Activated T-helper 1 cell treated with Interleukin-2 at 50 U/mL for 16 hours (primary cell): ENCODE results near the gene ATP6V1B1.

Experiments
- DNase-seq: peaks from one replicate; pipeline ENCODE4 v3.0.0-alpha.2; 2020; ENCODE audit warnings: low read depth

The ATP6V1B1 gene

DNA sequence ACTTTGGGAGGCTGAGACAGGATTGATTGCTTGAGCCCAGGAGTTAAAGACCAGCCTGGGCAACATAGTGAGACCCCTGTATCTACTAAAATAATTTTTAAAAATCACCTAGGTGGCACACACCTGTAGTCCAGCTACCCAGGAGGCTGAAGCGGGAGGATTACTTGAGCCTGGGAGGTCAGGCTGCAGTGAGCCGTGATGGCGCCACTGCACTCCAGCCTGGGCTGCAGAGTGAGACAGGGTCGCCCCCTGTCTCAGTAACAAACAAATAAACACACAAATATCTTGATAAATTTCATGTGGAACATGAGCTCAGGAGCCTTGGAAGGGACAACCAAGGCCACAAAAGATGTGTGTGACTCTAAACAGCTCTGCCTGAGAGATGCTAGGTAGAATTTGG is 31.0 kb downstream of the ATP6V1B1 start:
- no peak for DNase-seq

DNA sequence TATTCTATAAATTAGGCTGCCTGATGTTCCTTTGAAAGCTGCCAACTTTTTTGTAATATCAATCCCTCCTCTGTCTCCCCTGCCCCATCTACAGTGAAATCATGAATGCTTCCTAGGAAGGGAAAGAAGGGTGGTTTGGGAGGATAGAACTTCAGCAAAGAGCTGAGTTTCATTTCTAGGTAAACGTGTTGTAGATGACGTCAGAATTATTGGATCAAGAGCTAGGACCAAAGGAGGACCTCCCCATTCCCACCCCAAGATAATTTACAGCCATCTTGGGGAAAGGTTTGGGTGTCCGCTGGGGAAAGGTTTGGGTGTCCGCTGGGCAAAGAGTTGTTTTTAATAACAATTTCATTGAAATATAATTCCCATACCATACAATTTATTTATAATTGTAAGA is 31.5 kb downstream of the ATP6V1B1 start:
- DNase-seq = no peak

DNA sequence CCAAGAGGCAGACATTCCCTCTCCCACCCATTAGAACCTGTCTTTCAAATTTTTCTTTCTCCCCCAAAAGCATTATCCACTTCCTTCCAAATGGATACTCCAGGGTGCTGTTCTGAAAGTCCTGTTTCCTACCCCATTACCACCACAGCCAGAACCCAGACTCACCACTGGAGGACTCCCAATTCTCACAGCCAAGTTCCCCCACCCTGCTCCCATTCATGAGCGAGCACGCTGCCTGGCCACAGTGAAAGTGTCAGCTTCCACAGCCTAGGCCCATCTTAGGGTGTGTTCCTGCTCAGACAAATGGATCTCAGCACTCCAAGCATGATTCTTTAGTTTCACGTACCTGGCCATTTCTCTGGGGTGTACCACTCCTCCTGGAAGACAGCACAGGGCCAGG is 38.9 kb downstream of the ATP6V1B1 start:
- no peak for DNase-seq

DNA sequence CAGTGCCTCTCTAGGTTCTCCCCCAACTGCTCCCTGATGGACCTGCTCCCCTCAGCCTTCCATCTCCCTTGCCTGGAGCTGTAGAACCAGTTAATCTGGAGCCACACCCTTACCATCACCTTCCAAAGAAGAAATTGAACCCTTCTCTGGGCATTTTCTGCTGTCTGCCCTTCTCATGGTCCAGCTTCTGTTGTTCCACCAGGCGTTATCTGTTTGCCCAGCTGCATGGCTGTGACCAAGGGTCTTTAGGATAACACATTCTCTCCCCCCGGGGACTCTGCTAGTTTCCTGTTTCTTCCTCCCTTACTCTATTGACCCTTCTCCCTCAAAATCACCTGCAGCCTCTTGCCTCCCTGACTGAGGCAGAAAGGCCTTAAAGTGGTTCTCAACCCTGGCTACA is 39.5 kb downstream of the ATP6V1B1 start:
- no peak for DNase-seq

DNA sequence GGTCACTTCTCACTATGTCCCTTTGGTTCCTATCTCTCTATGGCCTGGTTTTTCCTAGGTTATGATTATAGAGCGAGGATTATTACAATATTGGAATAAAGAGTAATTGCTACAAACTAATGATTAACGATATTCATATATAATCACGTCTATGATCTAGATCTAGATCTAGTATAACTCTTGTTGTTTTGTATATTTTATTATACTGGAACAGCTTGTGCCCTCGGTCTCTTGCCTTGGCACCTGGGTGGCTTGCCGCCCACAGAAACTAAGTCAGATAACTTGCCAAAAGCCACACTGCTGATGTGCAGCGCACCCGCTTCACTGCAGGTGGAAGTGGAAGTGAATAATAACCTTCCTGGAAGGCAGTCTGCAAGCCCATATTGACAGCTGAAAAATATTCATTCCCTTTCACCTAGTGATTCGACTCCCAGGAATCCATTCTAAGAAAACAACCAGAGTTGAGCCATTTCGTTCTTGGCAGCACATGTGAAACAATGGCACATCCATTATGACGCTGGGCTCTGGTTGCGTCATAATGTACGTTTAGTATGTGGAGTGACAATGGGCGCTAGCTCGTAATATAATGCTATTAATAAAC is 42.0 kb downstream of the ATP6V1B1 start:
- DNase-seq = no peak

DNA sequence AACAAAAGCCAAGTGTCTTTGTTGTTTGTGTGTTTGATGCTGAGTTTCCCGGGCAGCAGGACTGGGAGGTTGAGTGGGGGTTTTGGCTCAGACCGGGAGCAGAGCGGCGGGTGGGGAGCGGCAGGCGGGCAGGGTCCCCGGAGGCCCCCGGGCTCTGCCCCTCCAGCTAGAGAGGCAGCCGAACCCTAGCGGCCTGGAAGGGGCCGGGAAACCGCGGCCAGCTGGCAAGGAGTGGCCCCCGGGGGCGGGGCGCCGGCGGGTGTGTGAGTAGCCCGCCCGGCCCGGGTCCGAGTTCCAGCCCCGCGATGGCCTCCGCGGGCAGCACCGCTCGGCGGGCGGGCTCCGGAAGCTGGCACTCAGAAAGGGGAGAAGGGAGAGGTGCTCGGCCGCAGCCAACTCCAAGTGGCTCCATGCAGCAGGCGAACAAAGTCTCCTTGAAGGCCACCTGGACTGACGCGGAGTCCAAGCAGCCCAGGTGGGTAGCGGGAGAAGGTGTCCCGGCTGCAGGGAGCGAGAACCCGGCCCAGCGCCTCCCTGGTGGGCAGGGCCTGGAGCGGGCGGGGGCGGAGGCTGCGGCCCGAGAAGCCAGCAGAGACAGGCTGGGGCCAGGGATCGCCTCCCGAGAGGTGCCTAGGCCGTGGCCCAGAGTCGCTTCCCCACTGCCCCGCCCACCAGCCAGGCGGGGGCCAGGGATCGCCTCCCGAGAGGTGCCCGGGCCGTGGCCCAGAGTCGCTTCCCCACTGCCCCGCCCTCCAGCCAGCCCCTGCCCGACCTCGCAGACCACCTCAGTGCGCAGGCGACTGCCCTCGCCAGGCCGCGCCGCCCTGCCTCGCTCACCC is 42.9 kb downstream of the ATP6V1B1 start, which contains the start of gene ANKRD53:
ANKRD53 (plus strand) TSS at position 290 of the 839 bp plus-strand sequence; CDS start at position 306, 16 bp downstream.
- DNase-seq = no peak

DNA sequence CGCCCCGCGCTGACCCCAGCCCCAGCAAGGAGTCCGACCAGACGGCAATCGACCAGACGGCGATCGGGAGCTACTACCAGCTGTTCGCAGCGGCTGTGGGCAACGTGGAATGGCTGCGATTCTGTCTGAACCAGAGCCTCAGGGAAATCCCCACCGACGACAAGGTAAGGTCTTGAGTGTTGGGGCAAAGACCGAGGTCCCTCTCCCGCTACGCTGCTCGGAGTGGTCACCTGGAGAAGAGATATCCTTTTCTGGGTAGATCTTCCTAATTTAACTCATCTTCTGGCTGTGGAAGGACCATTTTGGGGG is 43.4 kb downstream of the ATP6V1B1 start:
- no peak for DNase-seq

DNA sequence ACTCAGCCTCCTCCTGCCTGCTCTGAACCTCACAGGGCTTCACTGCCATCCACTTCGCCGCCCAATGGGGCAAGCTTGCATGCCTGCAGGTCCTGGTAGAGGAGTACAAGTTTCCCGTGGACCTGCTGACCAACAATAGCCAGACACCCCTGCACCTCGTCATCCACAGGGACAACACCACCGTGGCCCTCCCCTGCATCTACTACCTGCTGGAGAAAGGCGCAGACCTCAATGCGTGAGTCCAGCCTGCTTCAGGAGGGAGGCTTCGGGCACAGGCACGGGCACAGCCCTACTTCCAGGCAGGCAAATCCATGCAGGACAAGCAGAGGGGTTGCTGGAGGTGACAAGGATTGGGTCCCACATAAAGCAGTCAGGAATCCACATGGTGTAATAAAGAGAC is 43.9 kb downstream of the ATP6V1B1 start:
- DNase-seq = no peak

DNA sequence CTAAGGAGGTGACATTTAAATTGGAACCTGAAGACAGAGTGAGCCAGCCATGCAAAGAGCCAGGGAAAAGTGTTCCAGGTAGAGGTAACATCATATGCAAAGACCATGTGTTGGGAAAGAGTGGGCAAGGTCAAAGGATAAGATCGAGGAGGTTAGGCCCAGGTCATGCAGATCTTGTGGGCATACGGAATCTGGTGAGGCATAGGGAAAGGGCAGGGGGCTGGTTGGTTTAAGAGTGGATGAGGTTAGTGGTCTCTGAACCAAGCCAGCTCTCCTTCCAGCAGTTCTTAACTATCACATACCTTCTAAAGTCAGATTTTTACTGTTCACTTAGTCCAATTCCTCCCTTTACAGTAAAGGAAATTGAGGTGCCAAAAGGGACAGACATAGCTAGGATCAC is 45.7 kb downstream of the ATP6V1B1 start:
- DNase-seq = no peak

DNA sequence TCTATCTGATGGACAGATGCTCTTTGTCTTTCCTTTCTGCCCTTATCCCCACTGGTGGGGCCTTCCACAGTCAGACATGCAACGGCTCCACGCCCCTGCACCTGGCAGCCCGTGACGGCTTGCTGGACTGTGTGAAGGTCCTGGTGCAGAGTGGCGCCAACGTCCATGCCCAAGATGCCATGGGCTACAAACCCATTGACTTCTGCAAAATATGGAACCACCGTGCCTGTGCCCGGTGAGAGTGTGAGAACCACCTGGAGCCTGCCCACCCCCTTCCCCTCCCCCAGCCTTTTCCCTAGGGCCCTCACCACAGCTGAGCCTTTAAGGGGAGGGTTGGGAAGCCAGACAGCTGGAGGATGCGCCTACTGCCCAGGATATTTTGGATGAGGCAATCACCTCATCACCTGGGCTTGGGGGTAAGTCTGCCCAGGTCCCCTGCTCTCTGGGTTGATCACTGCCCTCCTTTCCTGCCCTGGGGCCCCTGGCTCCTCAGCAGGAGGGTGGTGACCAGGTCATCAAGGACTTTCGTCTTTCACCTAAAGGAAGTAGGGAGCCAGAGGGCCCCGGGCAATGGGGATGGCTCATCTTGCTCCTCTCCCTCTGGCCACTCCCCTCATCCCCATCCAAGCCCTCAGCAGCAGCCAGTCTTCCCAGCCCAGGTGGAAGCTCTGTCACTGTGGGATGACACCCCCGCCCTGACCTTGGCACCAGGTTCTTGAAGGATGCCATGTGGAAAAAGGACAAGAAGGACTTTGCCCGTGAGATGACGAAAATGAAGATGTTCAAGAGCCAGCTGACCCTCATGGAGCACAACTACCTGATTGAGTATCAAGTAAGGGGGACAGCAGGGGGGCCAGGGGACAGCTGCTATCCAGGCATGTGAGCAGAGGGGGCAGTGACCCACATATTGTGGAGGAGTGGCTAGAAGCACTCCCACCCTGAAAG is 46.4 kb downstream of the ATP6V1B1 start:
- no peak for DNase-seq

DNA sequence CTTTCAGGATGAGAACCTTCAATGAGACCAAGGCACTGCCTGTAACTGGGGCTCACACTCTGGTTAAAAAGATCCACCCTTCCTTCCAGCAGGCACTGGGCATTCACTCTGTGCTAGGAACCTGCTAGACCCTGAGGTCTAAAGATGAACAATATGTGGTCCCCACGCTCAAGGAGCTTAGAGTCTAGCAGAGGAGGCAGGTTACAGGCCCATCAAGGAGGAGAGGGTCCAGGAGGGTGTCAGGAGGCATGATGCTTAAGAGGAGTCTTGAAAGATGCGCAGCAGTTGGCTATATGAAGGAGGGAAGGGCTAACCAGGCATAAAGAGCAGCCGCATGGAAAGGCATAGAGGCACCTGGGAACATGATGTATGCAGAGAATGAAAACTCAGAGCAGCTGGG is 47.3 kb downstream of the ATP6V1B1 start:
- DNase-seq = no peak

DNA sequence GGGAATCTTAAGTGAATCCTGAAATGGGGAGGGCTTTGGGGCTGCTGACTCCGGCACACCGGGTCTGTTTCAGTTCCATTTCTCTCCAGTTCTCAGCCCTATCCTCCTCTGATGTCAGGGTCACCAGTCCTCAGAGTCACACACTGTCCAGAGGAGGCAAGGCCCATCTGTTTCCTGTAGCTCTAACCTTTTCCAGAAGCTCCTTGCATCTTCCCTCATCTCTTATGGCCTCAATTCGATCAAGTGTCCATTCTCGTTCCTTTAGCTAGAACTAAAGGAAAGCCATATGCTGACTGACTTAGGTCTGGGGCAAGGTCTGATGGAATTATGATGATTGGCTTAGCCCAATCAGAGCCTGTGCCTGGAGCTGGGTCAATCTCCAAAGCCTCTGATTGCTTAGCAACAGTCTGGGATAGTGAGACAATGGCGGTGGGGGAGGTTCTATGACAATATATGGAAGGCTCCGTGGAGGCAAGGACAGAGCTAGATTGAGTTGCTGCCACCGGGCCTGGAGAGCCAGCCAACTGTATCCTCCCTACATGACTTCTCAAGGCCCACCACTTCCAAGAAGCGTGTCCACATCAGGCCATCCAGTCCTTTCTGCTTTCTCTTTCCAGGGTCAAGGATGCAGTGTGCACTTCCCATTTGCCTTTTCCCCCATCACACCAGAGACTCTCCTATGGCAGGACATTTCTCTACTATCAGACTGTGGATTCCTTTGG is 48.0 kb downstream of the ATP6V1B1 start:
- no peak for DNase-seq

DNA sequence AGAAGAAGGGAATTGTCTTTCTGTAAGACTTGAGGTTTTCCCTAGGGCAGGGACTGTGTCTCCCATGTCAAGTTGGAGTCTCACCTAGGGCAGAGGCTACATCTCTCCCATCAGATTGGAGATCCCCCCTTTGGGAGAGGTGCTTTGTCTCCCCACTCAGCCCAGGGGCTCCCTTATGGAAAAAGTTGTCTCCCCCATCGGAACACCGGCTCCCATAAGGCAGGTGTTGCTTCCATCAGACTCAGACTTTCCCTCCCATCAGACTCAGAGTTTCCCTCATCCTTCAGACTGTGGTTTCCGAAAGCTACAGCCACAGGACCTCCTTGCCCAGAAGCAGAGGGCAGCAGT is 48.5 kb downstream of the ATP6V1B1 start:
- no peak for DNase-seq

DNA sequence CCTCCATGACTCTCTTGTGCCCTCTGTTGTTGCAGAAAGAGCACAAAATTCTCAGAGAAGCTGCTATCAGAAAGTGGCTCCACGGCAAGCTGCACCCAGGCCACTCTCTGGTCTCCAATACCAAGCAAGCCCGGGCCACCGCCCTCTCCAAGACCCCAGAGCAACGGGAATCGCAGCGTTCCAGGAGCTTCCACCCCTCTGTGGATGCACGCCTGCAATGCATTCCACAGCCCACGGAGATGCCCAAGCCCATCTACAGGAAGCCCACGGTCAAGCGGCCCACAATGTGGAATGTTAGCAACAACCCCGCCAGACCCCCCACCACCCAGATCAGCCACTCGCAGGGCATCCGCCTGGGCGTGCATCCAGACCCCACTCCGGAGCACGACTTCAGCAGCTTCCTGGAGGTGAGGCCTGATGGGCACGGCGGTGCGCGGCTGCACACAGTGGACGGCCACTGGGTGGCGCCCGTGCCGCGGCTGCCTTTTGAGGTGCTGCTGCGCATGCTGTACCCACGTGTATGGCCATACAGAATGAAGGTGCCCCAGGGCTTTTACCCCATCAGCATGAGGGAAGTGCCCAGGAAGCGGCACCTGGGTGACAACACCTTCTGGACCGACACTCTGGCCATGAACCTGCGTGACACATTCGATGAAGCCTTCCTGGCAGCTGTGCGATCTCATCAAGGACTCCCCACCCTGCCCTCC is 49.0 kb downstream of the ATP6V1B1 start:
- DNase-seq = peak; percentile 70

DNA sequence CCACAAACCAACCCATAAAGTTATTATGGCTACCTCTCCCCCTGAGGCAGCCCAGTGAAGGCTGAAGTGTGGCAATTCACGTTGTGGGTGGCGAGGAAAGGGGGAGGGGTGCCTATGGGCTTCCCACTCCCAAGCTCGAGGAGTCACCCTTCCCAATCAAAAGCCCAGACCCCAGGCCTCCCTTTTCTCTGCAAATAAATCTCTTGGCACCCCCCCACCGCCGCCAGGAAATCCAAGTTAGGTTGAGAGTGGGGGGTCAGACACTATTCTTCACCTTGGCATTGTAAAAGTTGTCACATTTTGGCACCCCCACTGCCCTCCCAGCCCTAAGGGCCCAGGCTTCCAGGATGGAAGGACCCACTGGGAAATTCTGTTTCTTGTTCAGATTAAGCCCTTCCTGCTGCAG is 49.6 kb downstream of the ATP6V1B1 start:
- no peak for DNase-seq

DNA sequence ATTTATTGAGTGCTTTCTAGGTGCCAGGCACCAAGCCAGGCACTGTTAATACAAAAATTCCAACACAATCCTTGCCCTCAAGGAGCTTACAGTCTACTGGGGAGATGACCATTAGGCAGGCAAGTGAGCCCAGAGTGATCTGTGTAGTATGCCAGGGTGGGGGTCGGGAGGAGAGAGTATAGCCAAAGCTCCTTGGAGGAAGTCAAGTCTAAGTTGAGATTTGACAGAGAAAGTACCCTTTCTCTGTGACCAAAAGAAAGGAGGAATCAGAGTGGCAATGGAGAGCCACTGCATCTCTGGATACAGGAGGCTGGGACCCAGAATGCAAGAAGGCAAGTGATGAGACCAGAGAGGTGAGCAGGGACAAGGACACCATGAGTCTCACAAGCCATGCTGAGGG is 50.3 kb downstream of the ATP6V1B1 start:
- no peak for DNase-seq

DNA sequence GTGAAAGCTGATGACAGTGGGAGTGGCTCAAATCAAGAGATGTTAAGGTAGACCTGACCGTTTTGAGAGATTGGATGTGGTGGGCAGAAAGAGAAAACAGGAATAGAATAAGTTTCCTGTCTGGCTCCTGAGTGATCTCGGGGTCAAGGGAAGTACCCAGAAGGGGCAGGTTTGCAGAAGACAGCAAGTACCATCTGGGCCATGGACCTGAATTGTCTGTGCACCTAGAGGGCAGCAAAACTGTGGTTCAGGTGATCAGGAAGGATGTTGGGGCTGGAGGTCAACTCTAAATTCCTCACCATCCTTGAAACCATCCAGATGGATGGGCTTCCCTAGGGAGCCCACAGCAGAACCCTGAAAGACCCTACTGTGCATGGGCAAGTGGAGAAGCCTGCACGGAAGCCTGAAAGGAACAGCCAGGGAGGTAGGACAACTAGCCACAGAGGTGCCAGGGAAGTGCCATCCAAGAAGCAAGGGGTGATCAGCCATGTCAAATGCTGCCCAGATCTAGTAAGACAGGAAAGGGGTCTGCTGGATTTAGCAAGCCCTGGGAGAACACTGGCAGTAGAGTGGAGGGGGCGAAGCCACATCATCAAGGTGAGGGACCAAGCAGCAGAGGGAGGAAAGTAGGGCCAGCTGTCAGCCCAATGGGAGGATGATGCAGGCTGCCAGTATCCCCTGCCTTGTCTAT is 50.9 kb downstream of the ATP6V1B1 start:
- DNase-seq = no peak

DNA sequence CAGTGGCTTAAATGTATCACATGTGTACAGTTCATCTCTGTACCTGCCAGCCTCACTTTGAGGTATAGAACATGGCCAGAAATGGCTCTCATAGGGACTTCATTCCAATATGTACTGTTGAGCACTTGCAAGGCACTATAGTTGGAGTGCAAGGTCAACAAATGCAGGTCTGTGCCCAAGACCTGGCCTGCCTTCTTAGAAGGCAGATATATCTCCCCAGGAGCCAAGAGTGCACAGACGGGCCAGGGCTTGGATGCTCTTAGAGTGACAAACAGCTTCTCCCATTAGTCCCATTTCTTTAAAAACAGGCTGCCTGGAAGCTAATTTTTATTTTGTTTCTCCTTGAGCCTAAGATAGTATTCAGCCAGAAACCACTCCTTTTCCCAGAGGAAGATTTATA is 51.7 kb downstream of the ATP6V1B1 start:
- no peak for DNase-seq

DNA sequence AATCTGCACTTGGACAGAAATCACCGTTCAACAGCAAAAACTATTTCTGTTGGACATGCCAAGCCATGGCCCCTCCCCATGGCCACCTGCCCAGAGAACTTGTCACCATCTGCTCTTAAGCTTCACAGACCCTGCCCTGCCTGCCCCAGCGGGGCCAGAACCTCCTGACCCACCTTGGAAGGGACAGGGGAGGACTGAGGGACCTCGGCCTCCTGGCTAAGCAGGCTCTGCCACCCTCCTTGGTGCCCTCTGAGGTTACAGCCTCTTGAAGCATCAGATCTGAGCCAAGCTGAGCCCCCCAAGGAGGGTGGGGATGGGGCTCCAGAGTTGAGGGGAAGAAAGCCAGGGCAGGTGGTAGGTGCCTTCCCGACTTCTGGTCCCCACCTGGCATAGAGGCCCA is 52.5 kb downstream of the ATP6V1B1 start:
- no peak for DNase-seq

DNA sequence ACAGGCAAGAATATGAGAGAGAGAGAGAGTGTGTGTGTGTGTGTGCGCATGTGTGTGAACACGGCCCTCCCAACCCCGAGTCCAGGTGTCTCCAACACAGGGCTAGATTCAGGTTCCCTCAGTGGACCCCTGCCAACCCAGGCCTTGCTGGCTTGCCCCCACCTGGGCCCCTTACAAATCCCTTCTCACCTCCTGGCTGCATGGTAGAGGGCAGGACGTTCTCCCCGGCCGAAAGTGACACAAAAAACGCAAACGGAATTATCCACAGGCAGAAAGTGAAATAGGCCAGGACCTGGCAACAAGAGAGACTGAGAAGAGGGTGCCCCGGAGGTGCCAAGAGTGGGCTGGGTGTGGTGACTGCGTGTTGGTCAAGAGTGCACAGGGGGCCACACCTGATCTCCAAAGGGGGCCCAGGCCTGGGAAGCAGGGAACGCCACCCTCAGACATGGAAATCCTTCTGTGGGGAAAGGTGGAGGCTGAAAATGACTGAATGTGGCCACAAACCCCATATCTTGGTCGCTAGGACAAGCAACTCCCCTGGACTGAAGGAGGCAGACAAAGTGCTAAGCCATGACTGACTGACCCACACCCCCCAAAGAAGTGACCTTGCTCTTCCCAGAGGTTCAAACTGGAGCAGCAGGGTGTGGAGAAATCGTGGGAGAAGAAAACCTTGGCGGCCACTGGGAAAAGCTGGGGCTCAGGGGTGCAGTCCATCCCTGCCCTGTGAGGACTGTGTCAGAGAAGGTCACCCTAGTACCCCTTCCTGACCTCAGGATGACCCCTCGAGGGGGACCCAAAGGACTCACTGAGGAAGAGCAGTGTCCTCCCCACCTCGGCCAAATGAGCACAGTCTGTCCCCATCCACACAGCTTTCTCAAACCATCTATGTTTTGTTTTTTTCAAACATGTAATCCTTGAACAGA is 53.3 kb downstream of the ATP6V1B1 start:
- no peak for DNase-seq
